Natural killer cell (primary cell): Measurements from ENCODE around the gene ARF3. TPM values are rescaled to one million over a fixed set of nuclear protein-coding genes. Genes with fewer than 3 reads are reported as not detected.

ENCODE experiments used
- ATAC-seq, 3 donors: fragments of 150-1000 bp in 2 of 3; fragments of 200-7000 bp in 1 of 3; cut with Tn5 transposase; 1 replicate in 1 of 3; 2 replicates in 2 of 3; pipeline ENCODE4 v1.10.0; 2021; ENCODE audit warnings: mild to moderate bottlenecking in 2 of 3, moderate library complexity in 2 of 3
- DNase-seq, 2 donors: peaks; one replicate each; pipeline versions ENCODE4 v3.0.0 to v3.0.0-alpha.2; 2013 to 2021; ENCODE audit warnings: mixed read lengths in 1 of 2
- H3K27ac ChIP-seq: one replicate; pipeline ENCODE4 v1.5.1; 2013; ENCODE audit warnings: mild to moderate bottlenecking, low read length
- H3K27me3 ChIP-seq: one replicate; pipeline ENCODE4 v1.6.1; 2013; ENCODE audit warnings: low read length; ENCODE audit not compliant: control insufficient read depth, insufficient read depth
- H3K36me3 ChIP-seq: one replicate; pipeline ENCODE4 v1.6.1; 2013; ENCODE audit warnings: low read length; ENCODE audit not compliant: control insufficient read depth, insufficient read depth
- H3K4me1 ChIP-seq: one replicate; pipeline ENCODE4 v1.6.1; 2013; ENCODE audit warnings: low read length; ENCODE audit not compliant: control insufficient read depth, insufficient read depth
- H3K4me3 ChIP-seq: one replicate; pipeline ENCODE4 v1.5.1; 2013; ENCODE audit warnings: low read length
- H3K9me3 ChIP-seq: one replicate; pipeline ENCODE4 v1.6.1; 2013; ENCODE audit warnings: low read length; ENCODE audit not compliant: control insufficient read depth, insufficient read depth
- H3K27ac Mint-ChIP-seq, 2 donors: one replicate each; pipeline ENCODE4 v1.8.0; 2022; ENCODE audit warnings: mild to moderate bottlenecking in 2 of 2, mixed read lengths in 2 of 2, moderate library complexity in 1 of 2
- H3K27me3 Mint-ChIP-seq, 2 donors: one replicate each; pipeline ENCODE4 v1.8.0; 2022; ENCODE audit warnings: low read depth in 2 of 2, mixed read lengths in 2 of 2
- H3K36me3 Mint-ChIP-seq: one replicate; pipeline ENCODE4 v1.8.0; 2022; ENCODE audit warnings: mixed read lengths
- H3K4me1 Mint-ChIP-seq, 2 donors: one replicate each; pipeline ENCODE4 v1.8.0; 2022; ENCODE audit warnings: mixed read lengths in 2 of 2
- H3K4me3 Mint-ChIP-seq: one replicate; pipeline ENCODE4 v1.8.0; 2022; ENCODE audit warnings: mild to moderate bottlenecking, moderate library complexity, mixed read lengths
- H3K9me3 Mint-ChIP-seq, 2 donors: one replicate each; pipeline ENCODE4 v1.8.0; 2022; ENCODE audit warnings: mixed read lengths in 2 of 2
- WGBS: methylation state at CpG from one replicate; pipeline ENCODE4 v1.1.7; 2013; ENCODE audit warnings: missing lambda C conversion rate; ENCODE audit not compliant: insufficient coverage; 5-methylcytosine and 5-hydroxymethylcytosine counted together
- intact Hi-C: fragments of 100-400 bp; cut with micrococcal nuclease; formaldehyde crosslinking; loops from one replicate; pipeline ENCODE4 v1.14.2; 2022
- total RNA-seq, 4 donors: library from RNA; stranded (reverse); fragments of 120-200 nt in 1 of 4; gene quantifications; one replicate each; pipeline versions ENCODE4 v1.2.3 to v1.2.4, GENCODE V29; 2013 to 2022
- TF ChIP-seq, protein P1 (sequence below): fragments of 200-600 bp; IDR thresholded peaks from one replicate; pipeline ENCODE4 v1.8.0; 2022; ENCODE audit warnings: antibody characterized with exemption

ARF3 gene
- total RNA-seq, 3 donors from 2014 or later (not counting 1 experiment from before 2014, with no cell fraction given): 80.7 to 114 (median 88.4) TPM

DNA sequence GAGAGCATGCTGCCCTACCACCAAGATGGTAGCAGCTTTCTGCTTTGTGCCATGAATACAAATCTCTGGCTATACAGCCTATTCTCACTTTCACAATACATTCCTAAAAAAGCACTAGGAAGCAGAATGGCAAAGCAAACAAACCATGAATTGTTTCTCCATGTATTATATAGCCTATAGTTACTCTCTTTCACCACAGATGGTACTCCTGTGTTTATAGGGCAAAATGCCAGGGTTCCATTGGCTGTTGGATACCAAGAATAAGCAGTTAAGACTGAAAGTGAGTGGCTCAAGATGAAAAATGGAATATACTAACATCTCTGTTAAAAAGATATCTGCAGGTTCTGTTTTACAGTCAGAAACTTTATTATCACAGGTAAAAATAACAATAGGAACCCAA, 11.1 kb downstream of the ARF3 start:
- Mint-ChIP-seq H3K36me3 (no peaks in the 10 kb centered on the region), H3K9me3 (no peaks in the 10 kb centered on the region), H3K4me3 (no peak overlapping the region), H3K27ac (no peak overlapping the region), H3K4me1 (peaks cover 10 to 27% of the 10 kb centered on the region in 2 donors), H3K27me3 (no peaks in the 10 kb centered on the region)
- intact Hi-C loops: no loop called here
- Histone ChIP-seq H3K27me3 (no peaks in the 10 kb centered on the region), H3K4me3 (no peak overlapping the region), H3K36me3 (peaks cover 5% of the 10 kb centered on the region), H3K27ac (no peak overlapping the region), H3K9me3 (no peaks in the 10 kb centered on the region), H3K4me1 (no peaks in the 10 kb centered on the region)
- no peak for DNase-seq
- TF ChIP-seq, protein P1, sequence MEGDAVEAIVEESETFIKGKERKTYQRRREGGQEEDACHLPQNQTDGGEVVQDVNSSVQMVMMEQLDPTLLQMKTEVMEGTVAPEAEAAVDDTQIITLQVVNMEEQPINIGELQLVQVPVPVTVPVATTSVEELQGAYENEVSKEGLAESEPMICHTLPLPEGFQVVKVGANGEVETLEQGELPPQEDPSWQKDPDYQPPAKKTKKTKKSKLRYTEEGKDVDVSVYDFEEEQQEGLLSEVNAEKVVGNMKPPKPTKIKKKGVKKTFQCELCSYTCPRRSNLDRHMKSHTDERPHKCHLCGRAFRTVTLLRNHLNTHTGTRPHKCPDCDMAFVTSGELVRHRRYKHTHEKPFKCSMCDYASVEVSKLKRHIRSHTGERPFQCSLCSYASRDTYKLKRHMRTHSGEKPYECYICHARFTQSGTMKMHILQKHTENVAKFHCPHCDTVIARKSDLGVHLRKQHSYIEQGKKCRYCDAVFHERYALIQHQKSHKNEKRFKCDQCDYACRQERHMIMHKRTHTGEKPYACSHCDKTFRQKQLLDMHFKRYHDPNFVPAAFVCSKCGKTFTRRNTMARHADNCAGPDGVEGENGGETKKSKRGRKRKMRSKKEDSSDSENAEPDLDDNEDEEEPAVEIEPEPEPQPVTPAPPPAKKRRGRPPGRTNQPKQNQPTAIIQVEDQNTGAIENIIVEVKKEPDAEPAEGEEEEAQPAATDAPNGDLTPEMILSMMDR: no peak
- ATAC-seq: no peak

DNA sequence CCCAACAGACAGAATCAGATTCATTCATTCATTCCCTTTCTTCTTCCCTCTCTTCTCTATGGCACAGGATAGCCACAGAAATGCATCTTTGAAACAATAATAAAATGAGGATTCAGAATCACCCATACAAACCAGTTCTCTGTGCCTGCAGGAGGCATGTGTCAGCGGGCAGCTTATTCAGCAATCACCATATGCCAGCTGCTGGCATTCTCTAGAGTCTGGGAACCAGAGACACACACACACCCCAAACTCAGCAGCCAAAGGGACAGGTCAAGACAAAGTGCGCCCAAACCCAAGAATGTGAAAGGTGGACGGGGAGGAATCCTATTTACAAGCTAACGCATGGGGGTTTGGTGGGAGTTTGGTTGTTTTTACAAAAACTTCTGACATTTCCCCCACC, 14.1 kb downstream of the ARF3 start:
- H3K27me3 Mint-ChIP-seq: no peaks in the 10 kb centered on the region
- no peaks in the 10 kb centered on the region for H3K36me3 Mint-ChIP-seq
- peaks cover 10 to 22% of the 10 kb centered on the region in 2 donors for H3K4me1 Mint-ChIP-seq
- Histone ChIP-seq H3K4me1 (peaks cover 3% of the 10 kb centered on the region), H3K27ac (no peak overlapping the region), H3K9me3 (no peaks in the 10 kb centered on the region), H3K4me3 (no peak overlapping the region), H3K27me3 (no peaks in the 10 kb centered on the region), H3K36me3 (peaks cover 23% of the 10 kb centered on the region)
- no peak overlapping the region for H3K27ac Mint-ChIP-seq
- intact Hi-C loops: no loop called here
- H3K9me3 Mint-ChIP-seq: no peaks in the 10 kb centered on the region
- TF ChIP-seq, protein P1: no peak
- ATAC-seq (no peak), DNase-seq (no peak)
- no peak overlapping the region for H3K4me3 Mint-ChIP-seq
- WGBS: 100% methylated on average over 1 of the region's 4 CpGs

DNA sequence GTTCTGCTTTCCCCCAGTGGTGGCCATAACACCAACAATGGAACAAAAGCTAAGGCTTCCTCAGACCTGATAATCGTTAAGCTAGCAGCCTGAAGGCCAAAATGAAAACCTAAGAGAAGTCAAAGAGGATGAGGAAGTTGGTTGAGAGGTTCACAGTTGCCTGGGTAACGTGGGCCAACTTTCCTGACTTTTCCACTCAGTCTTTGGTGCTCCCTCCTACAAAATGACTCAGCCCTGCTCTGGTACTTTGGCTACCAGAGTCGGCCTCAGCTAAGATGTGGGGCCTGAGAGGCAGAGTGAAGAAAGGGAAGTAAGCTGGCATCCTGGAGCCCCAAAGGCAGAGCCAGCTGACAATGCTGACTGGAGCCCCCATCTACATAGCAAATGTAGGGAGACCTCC, 17.1 kb downstream of the ARF3 start:
- Mint-ChIP-seq H3K4me1 (peaks cover 21 to 26% of the 10 kb centered on the region in 2 donors), H3K9me3 (no peaks in the 10 kb centered on the region), H3K27me3 (no peaks in the 10 kb centered on the region), H3K4me3 (no peak overlapping the region), H3K36me3 (peaks cover 6% of the 10 kb centered on the region), H3K27ac (peak overlapping the region in 1 of 2 donors; percentile 21)
- DNase-seq (no peak), ATAC-seq (no peak)
- H3K36me3 ChIP-seq: peaks cover 38% of the 10 kb centered on the region
- H3K27me3 ChIP-seq: no peaks in the 10 kb centered on the region
- intact Hi-C loops: no loop called here
- TF ChIP-seq, protein P1: no peak
- 32% methylated on average over 3 of the region's 3 CpGs for WGBS
- peaks cover 15% of the 10 kb centered on the region for H3K4me1 ChIP-seq
- H3K9me3 ChIP-seq: no peaks in the 10 kb centered on the region
- no peak overlapping the region for H3K4me3 ChIP-seq
- no peak overlapping the region for H3K27ac ChIP-seq

DNA sequence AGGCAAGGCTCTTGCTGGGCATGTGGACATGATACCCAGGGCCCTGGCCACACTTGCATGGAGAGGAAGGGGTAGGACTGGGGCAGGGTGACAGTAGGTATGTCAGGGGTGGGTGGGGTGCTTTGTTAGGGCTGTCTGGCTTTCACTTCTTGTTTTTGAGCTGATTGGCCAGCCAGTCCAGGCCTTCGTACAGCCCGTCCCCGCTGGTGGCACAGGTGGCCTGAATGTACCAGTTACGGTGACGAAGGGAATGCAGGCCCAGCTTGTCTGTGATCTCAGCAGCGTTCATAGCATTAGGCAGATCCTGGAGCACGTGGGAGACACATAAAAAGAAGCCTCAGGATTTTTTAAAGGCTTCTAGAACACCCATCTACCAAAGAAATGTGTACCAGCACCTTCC, 18.5 kb downstream of the ARF3 start:
- DNase-seq (no peak), ATAC-seq (no peak)
- H3K27ac Mint-ChIP-seq: peak overlapping the region in 1 of 2 donors; percentile 35
- no peak overlapping the region for H3K4me3 Mint-ChIP-seq
- H3K4me1 ChIP-seq: peaks cover 29% of the 10 kb centered on the region
- TF ChIP-seq, protein P1: no peak
- WGBS: 75% methylated on average over 7 of the region's 7 CpGs
- H3K27me3 Mint-ChIP-seq: no peaks in the 10 kb centered on the region
- H3K9me3 ChIP-seq: no peaks in the 10 kb centered on the region
- no peak overlapping the region for H3K4me3 ChIP-seq
- no peak overlapping the region for H3K27ac ChIP-seq
- H3K4me1 Mint-ChIP-seq: peaks cover 34 to 36% of the 10 kb centered on the region in 2 donors
- H3K36me3 Mint-ChIP-seq: peaks cover 6% of the 10 kb centered on the region
- H3K36me3 ChIP-seq: peaks cover 38% of the 10 kb centered on the region
- H3K27me3 ChIP-seq: no peaks in the 10 kb centered on the region
- intact Hi-C loops: no loop called here
- H3K9me3 Mint-ChIP-seq: no peaks in the 10 kb centered on the region
